Measurements from ENCODE around the gene KCNIP4. TPM values are rescaled to one million over a fixed set of nuclear protein-coding genes. Genes with fewer than 3 reads are reported as not detected.

KCNIP4 gene
- total and polyA plus RNA-seq, 9 of the 15 experiments (the other 6 are each of a cell fraction or from before 2014, with no cell fraction given): 0.25 to 0.41 TPM; not detected in 7

DNA sequence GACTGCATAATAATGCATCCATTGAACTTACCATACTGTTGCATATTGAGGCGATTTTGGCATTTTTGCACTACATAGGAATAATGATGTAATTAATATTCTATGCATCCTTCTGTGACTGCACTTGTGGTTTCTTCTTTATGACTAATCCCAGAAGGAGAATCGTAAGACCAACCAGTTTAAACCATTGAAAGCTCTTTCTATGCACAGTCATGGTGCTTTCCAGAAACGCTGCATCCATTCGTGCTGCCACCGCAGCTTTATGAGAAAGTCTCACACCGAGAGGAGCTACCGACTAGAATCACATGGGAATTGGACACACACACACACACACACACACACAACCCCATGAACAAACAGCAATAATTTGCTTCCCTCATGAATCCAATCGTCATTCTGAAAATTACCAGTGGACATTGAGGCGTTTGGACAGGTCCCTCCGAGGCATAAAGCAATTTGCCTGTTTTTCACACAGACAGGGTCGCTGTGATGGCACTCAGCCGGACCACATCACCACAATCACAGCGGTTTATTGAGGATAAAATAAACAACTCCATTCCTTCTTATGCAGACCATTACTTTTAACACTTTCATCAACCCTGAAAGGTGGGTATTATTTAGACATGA, 1184.1 kb downstream of the KCNIP4 start:
- H3K36me3 ChIP-seq (ENCODE audit: control insufficient read depth, insufficient read depth, low read length): no peaks in the 10 kb centered on the region
- 5% methylated on average over 10 of the region's 13 CpGs for WGBS (ENCODE audit: insufficient coverage, low coverage, missing lambda C conversion rate)
- no peak overlapping the region for H2AFZ ChIP-seq (ENCODE audit: low read depth, low read length)
- in situ Hi-C loops (cut with MboI): no loop called here
- DNase-seq (ENCODE audit: extremely low read depth in 1 of 4, low spot score in 3 of 4): no peak
- CTCF ChIA-PET (ENCODE audit: low intra/inter-chr PET ratio): no interaction called here
- no peak for FAIRE-seq
- ATAC-seq: no peak
- no peaks in the 10 kb centered on the region for H3K9me1 ChIP-seq (ENCODE audit: control insufficient read depth, insufficient read depth, low read length)
- H3K9ac ChIP-seq (ENCODE audit: insufficient read depth in 1 of 2, low read depth in 2 of 2, low read length in 2 of 2): no peak overlapping the region
- POLR2A ChIA-PET: interaction anchor here (0.6 kb wide), 1 partner anchor 10 kb away, joined by 3 read pairs; no protein-coding TSS in a partner anchor
- no peak overlapping the region for H3K4me3 ChIP-seq
- no peaks in the 10 kb centered on the region for H3K9me3 ChIP-seq (replicated peaks; ENCODE audit: control insufficient read depth, insufficient read depth, low read depth, low read length)
- no peaks in the 10 kb centered on the region for H3K79me2 ChIP-seq (ENCODE audit: control insufficient read depth, insufficient read depth, low read length)
- intact Hi-C loops (cut with micrococcal nuclease): no loop called here
- no TSS peak for BruUV-seq (replicated peaks)
- H3K4me1 ChIP-seq (replicated peaks in 1 of 2; ENCODE audit: control insufficient read depth in 2 of 2, insufficient read depth in 2 of 2, low read length in 2 of 2): no peaks in the 10 kb centered on the region
- H3K27ac ChIP-seq (ENCODE audit: extremely low read depth, low read depth, low read length): no peak overlapping the region
- H4K20me1 ChIP-seq (replicated peaks; ENCODE audit: control insufficient read depth, insufficient read depth, low read length): no peaks in the 10 kb centered on the region
- H3K27me3 ChIP-seq (ENCODE audit: control insufficient read depth in 2 of 2, insufficient read depth in 2 of 2, low read length in 2 of 2): no peaks in the 10 kb centered on the region
- no peak overlapping the region for H3K4me2 ChIP-seq (ENCODE audit: insufficient read depth, low read length)
- no peak for TF ChIP-seq ZNF785 (CRISPR knock-in tag; IDR thresholded peaks at IDR 0.05)
- TF ChIP-seq GATAD2A (IDR thresholded peaks at IDR 0.05): no peak
- TF ChIP-seq ZNF12 (CRISPR knock-in tag; IDR thresholded peaks at IDR 0.05): no peak
- TF ChIP-seq, protein P1, sequence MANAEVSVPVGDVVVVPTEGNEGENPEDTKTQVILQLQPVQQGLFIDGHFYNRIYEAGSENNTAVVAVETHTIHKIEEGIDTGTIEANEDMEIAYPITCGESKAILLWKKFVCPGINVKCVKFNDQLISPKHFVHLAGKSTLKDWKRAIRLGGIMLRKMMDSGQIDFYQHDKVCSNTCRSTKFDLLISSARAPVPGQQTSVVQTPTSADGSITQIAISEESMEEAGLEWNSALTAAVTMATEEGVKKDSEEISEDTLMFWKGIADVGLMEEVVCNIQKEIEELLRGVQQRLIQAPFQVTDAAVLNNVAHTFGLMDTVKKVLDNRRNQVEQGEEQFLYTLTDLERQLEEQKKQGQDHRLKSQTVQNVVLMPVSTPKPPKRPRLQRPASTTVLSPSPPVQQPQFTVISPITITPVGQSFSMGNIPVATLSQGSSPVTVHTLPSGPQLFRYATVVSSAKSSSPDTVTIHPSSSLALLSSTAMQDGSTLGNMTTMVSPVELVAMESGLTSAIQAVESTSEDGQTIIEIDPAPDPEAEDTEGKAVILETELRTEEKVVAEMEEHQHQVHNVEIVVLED (CRISPR knock-in tag; IDR thresholded peaks at IDR 0.05): no peak
- no peak for TF ChIP-seq SMAD3 (CRISPR knock-in tag; conservative IDR thresholded peaks at IDR 0.05)
- TF ChIP-seq, protein P2, sequence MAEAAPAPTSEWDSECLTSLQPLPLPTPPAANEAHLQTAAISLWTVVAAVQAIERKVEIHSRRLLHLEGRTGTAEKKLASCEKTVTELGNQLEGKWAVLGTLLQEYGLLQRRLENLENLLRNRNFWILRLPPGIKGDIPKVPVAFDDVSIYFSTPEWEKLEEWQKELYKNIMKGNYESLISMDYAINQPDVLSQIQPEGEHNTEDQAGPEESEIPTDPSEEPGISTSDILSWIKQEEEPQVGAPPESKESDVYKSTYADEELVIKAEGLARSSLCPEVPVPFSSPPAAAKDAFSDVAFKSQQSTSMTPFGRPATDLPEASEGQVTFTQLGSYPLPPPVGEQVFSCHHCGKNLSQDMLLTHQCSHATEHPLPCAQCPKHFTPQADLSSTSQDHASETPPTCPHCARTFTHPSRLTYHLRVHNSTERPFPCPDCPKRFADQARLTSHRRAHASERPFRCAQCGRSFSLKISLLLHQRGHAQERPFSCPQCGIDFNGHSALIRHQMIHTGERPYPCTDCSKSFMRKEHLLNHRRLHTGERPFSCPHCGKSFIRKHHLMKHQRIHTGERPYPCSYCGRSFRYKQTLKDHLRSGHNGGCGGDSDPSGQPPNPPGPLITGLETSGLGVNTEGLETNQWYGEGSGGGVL (CRISPR knock-in tag; IDR thresholded peaks at IDR 0.05): no peak
- TF ChIP-seq, protein P3, sequence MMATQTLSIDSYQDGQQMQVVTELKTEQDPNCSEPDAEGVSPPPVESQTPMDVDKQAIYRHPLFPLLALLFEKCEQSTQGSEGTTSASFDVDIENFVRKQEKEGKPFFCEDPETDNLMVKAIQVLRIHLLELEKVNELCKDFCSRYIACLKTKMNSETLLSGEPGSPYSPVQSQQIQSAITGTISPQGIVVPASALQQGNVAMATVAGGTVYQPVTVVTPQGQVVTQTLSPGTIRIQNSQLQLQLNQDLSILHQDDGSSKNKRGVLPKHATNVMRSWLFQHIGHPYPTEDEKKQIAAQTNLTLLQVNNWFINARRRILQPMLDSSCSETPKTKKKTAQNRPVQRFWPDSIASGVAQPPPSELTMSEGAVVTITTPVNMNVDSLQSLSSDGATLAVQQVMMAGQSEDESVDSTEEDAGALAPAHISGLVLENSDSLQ (IDR thresholded peaks at IDR 0.05): no peak
- TF ChIP-seq HDAC3 (IDR thresholded peaks at IDR 0.05; ENCODE audit: borderline replicate concordance, partially characterized antibody): no peak
- no peak for TF ChIP-seq SRSF9 (IDR thresholded peaks at IDR 0.05; ENCODE audit: borderline replicate concordance, low read depth, low read length)
- no peak for TF ChIP-seq TARDBP (IDR thresholded peaks at IDR 0.05)
- TF ChIP-seq ETV1 (tag; conservative IDR thresholded peaks at IDR 0.05; ENCODE audit: low read depth): no peak
- TF ChIP-seq, protein P4, sequence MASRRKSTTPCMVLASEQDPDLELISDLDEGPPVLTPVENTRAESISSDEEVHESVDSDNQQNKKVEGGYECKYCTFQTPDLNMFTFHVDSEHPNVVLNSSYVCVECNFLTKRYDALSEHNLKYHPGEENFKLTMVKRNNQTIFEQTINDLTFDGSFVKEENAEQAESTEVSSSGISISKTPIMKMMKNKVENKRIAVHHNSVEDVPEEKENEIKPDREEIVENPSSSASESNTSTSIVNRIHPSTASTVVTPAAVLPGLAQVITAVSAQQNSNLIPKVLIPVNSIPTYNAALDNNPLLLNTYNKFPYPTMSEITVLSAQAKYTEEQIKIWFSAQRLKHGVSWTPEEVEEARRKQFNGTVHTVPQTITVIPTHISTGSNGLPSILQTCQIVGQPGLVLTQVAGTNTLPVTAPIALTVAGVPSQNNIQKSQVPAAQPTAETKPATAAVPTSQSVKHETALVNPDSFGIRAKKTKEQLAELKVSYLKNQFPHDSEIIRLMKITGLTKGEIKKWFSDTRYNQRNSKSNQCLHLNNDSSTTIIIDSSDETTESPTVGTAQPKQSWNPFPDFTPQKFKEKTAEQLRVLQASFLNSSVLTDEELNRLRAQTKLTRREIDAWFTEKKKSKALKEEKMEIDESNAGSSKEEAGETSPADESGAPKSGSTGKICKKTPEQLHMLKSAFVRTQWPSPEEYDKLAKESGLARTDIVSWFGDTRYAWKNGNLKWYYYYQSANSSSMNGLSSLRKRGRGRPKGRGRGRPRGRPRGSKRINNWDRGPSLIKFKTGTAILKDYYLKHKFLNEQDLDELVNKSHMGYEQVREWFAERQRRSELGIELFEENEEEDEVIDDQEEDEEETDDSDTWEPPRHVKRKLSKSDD (conservative IDR thresholded peaks at IDR 0.05; ENCODE audit: low read length): no peak
- no peak for TF ChIP-seq KDM5B (IDR thresholded peaks at IDR 0.05; ENCODE audit: insufficient replicate concordance, low read depth, low read length)
- no peak for TF ChIP-seq NONO (IDR thresholded peaks at IDR 0.05; ENCODE audit: low read depth in 2 of 2, low read length in 1 of 2)
